ENCODE results near the gene PARD3.
"Not testable (repeated sequence)": the region's sequence is repeated elsewhere in the genome, so short reads cannot be mapped to it uniquely, and the experiment has no call there.

Gene PARD3

DNA sequence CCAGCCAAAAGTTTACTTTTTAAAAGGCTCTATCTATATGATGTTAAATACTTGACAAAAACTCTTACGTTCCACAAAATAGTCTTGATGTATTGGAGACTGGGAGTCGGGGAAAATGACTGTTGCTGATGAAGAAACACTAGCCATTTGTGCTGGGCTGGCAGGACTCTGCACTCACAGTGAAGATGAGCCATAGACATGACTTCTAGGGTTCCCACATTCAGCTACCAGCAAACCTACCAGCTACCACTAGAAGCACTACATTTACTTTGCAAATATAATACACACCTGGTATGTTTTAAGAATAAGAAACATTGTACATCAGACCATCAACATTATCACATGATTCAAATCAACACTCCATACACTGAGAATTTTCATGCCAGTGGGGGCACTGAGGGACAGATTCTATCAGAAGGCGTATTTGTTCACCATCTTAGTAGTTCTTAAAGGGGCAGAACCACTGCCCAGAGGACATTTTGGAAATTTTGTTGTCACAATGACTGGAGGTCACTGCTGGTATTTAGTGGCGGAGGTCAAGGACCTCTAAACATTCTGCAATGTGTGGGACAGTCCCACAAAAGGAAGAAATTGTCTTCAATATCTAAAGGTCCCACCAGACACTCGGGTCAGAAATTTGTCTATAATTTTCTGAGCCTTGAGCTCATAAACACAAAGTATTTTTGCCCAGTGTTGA is 52.3 kb downstream of the PARD3 start:
- Histone ChIP-seq H3K27me3 (ENCODE audit: control insufficient read depth in 1 of 2, insufficient read depth in 2 of 2, low read length in 2 of 2) (no peaks in the 10 kb centered on the region), H3K27ac (ENCODE audit: low read depth, low read length) (no peak overlapping the region), H3K9me3 (ENCODE audit: low read length) (no peaks in the 10 kb centered on the region), H3K4me1 (ENCODE audit: insufficient read depth, low read length) (peaks cover 58% of the 10 kb centered on the region), H3K36me3 (ENCODE audit: insufficient read depth, low read length) (no peaks in the 10 kb centered on the region), H3K9ac (ENCODE audit: low read length) (no peak overlapping the region), H3K4me3 (ENCODE audit: low read depth in 1 of 2, low read length in 2 of 2) (no peak overlapping the region)

DNA sequence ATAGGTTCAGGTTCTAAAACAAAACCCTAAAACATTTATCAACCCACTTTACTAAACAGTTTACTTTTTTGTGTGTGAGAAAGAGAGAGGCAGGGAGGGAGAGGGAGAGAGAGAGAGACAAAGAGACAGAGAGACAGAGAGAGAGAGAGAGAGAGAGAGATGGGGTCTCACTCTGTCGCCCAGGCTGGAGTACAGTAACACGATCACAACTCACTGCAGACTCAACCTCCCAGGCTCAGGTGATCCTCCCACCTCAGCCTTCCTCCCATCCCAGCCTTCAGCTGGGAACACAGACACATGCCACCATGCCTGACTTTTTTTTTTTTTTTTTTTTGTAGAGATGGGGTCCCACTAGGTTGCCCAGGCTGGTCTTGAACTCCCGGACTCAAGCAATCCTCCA is 52.9 kb downstream of the PARD3 start:
- H3K4me3 ChIP-seq (ENCODE audit: low read depth in 1 of 2, low read length in 2 of 2): no peak overlapping the region
- no peaks in the 10 kb centered on the region for H3K36me3 ChIP-seq (ENCODE audit: insufficient read depth, low read length)
- H3K4me1 ChIP-seq (ENCODE audit: insufficient read depth, low read length): peaks cover 64% of the 10 kb centered on the region
- H3K27me3 ChIP-seq (ENCODE audit: control insufficient read depth in 1 of 2, insufficient read depth in 2 of 2, low read length in 2 of 2): no peaks in the 10 kb centered on the region
- no peak overlapping the region for H3K9ac ChIP-seq (ENCODE audit: low read length)
- no peaks in the 10 kb centered on the region for H3K9me3 ChIP-seq (ENCODE audit: low read length)
- H3K27ac ChIP-seq (ENCODE audit: low read depth, low read length): no peak overlapping the region

DNA sequence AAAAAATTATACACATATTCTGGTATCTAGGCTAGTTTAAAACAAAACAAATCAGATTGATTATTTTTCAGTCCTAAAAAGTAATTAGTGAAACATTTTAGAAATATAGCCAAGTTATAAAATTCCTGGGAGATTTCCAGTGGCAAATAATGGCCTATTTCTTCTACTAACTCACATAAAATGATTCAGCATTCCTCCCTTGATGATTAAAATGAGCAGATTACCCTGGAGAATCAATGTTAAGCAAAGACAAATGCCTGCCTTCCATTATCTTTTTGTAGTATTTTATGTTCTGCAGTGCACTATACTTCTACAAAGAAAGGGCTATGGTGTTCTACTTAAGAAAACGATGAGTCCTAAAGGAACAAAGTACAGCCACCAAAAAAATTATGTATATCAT is 53.6 kb downstream of the PARD3 start:
- peaks cover 61% of the 10 kb centered on the region for H3K4me1 ChIP-seq (ENCODE audit: insufficient read depth, low read length)
- no peak overlapping the region for H3K27ac ChIP-seq (ENCODE audit: low read depth, low read length)
- H3K36me3 ChIP-seq (ENCODE audit: insufficient read depth, low read length): no peaks in the 10 kb centered on the region
- H3K27me3 ChIP-seq (ENCODE audit: control insufficient read depth in 1 of 2, insufficient read depth in 2 of 2, low read length in 2 of 2): no peaks in the 10 kb centered on the region
- no peak overlapping the region for H3K9ac ChIP-seq (ENCODE audit: low read length)
- H3K4me3 ChIP-seq (ENCODE audit: low read depth in 1 of 2, low read length in 2 of 2): no peak overlapping the region
- no peaks in the 10 kb centered on the region for H3K9me3 ChIP-seq (ENCODE audit: low read length)

DNA sequence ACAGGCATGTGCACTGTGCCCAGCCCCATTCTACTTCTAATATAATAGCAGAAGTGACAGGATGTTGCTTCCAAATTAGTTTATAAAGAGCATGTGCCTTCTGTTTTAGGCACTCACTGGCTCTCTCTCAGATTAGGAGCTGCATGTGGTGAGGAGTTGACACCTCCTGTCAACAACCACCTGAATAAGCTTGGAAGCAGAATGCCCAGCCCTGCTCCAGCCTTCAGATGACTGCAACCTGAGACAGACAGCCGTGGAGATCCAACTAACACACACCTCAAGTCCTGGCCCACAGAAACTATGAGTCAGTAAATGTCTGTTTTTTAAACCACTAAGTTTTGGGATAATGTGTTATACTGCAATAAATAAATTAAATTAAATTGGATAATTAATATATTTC is 54.5 kb downstream of the PARD3 start:
- no peak overlapping the region for H3K27ac ChIP-seq (ENCODE audit: low read depth, low read length)
- H3K9ac ChIP-seq (ENCODE audit: low read length): no peak overlapping the region
- H3K27me3 ChIP-seq (ENCODE audit: control insufficient read depth in 1 of 2, insufficient read depth in 2 of 2, low read length in 2 of 2): no peaks in the 10 kb centered on the region
- no peaks in the 10 kb centered on the region for H3K36me3 ChIP-seq (ENCODE audit: insufficient read depth, low read length)
- H3K4me3 ChIP-seq (ENCODE audit: low read depth in 1 of 2, low read length in 2 of 2): no peak overlapping the region
- no peaks in the 10 kb centered on the region for H3K9me3 ChIP-seq (ENCODE audit: low read length)
- peaks cover 54% of the 10 kb centered on the region for H3K4me1 ChIP-seq (ENCODE audit: insufficient read depth, low read length)

DNA sequence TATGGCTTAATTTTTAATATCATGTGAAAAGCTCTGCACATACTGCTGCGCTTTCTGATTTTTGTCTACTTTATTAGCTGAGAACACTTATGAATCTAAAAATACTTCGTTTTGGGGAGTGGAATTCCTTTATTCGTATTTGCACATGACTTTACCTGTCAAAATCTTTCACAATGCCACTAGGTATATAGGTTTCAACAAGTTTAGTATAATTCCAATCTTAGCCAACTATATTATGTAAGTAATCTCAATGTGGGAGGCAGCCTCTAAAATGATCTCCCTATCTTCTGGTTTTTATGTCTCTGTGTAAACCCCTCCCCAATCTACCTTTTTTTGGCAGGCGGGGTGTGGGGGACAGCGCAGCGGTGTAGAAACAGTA is 55.3 kb downstream of the PARD3 start:
- no peak overlapping the region for H3K9ac ChIP-seq (ENCODE audit: low read length)
- no peak overlapping the region for H3K27ac ChIP-seq (ENCODE audit: low read depth, low read length)
- H3K36me3 ChIP-seq (ENCODE audit: insufficient read depth, low read length): no peaks in the 10 kb centered on the region
- no peak overlapping the region for H3K4me3 ChIP-seq (ENCODE audit: low read depth in 1 of 2, low read length in 2 of 2)
- peaks cover 54% of the 10 kb centered on the region for H3K4me1 ChIP-seq (ENCODE audit: insufficient read depth, low read length)
- no peaks in the 10 kb centered on the region for H3K27me3 ChIP-seq (ENCODE audit: control insufficient read depth in 1 of 2, insufficient read depth in 2 of 2, low read length in 2 of 2)
- H3K9me3 ChIP-seq (ENCODE audit: low read length): no peaks in the 10 kb centered on the region

DNA sequence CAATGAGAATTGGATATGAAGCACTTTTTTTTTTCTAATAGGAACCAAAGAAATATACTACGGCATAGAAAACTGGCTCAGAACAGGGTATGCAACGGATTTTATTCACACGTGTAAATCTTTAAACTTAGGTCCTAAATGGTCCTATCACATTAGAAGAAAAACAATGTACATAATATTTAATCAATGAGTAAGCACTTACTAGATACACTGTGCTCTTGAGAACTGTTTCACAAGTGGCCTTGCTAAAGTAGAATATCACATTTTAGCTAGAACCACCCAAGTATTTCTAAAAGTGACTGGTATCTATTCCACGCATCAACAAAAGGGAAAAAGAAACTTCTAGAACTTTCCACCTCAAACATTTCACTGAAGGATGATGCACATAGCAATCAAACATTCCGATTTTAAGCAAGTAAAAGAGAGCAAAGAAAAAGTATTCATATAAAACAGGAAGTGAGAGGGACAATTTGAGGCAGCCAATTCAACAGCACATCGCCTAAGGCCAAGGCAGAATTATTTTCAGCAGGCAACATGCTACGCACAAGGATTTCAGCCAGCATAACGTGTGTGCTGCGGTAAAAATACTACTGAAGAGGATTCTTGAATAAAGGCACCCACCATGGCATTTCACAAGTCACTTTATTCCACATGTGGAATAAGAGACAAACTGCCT is 55.8 kb downstream of the PARD3 start:
- H3K4me3 ChIP-seq (ENCODE audit: low read depth in 1 of 2, low read length in 2 of 2): no peak overlapping the region
- no peak overlapping the region for H3K9ac ChIP-seq (ENCODE audit: low read length)
- no peaks in the 10 kb centered on the region for H3K27me3 ChIP-seq (ENCODE audit: control insufficient read depth in 1 of 2, insufficient read depth in 2 of 2, low read length in 2 of 2)
- H3K27ac ChIP-seq (ENCODE audit: low read depth, low read length): no peak overlapping the region
- no peaks in the 10 kb centered on the region for H3K9me3 ChIP-seq (ENCODE audit: low read length)
- H3K4me1 ChIP-seq (ENCODE audit: insufficient read depth, low read length): peaks cover 52% of the 10 kb centered on the region
- no peaks in the 10 kb centered on the region for H3K36me3 ChIP-seq (ENCODE audit: insufficient read depth, low read length)

DNA sequence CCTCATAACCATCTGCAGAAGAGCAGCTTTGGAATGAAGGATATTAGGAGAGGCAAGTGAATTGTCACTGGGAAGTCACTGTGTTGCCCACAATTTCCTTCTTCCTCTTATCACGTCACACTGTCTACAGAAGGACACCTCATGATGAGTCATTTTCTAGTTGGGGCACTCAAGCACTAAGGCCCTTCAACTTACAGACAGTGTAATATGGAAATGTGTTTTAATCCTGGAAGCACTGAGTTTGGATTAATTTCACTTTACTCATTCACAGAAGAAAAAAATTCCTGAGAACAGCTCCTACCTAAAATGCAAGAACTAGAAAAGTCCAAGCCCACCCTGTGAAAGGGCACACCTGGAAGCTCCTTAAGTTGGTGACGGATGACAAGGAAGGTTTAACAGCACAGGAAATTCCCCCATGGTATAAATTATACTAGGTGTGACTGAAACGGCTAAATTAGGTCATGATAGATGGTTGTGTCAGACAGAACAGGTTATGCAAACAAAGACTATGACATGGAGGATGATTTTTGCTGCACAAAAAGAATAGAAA is 56.6 kb downstream of the PARD3 start:
- Histone ChIP-seq H3K27me3 (ENCODE audit: control insufficient read depth in 1 of 2, insufficient read depth in 2 of 2, low read length in 2 of 2) (no peaks in the 10 kb centered on the region), H3K9ac (ENCODE audit: low read length) (no peak overlapping the region), H3K9me3 (ENCODE audit: low read length) (no peaks in the 10 kb centered on the region), H3K4me1 (ENCODE audit: insufficient read depth, low read length) (peaks cover 53% of the 10 kb centered on the region), H3K27ac (ENCODE audit: low read depth, low read length) (no peak overlapping the region), H3K36me3 (ENCODE audit: insufficient read depth, low read length) (no peaks in the 10 kb centered on the region), H3K4me3 (ENCODE audit: low read depth in 1 of 2, low read length in 2 of 2) (no peak overlapping the region)

DNA sequence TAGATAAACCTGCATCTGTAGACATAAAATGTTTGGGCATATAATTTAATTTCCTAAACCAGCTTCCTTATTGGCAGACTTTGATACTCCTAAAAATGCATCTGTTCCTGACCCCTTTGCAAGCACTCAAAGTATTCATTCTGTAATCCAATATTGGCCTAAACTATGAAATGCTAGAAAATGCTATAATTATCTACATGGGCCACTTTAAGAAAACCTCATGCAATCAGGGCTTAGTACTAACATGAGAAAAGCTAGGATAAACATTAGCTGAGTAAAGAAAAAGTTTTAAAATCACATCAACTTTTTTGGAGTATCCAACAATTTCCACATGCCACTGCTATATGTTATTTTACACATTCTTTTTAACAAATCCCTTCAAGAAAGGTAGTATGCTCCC is 57.2 kb downstream of the PARD3 start:
- Histone ChIP-seq H3K36me3 (ENCODE audit: insufficient read depth, low read length) (no peaks in the 10 kb centered on the region), H3K9ac (ENCODE audit: low read length) (no peak overlapping the region), H3K27me3 (ENCODE audit: control insufficient read depth in 1 of 2, insufficient read depth in 2 of 2, low read length in 2 of 2) (no peaks in the 10 kb centered on the region), H3K4me1 (ENCODE audit: insufficient read depth, low read length) (peaks cover 53% of the 10 kb centered on the region), H3K27ac (ENCODE audit: low read depth, low read length) (no peak overlapping the region), H3K9me3 (ENCODE audit: low read length) (no peaks in the 10 kb centered on the region), H3K4me3 (ENCODE audit: low read depth in 1 of 2, low read length in 2 of 2) (no peak overlapping the region)

DNA sequence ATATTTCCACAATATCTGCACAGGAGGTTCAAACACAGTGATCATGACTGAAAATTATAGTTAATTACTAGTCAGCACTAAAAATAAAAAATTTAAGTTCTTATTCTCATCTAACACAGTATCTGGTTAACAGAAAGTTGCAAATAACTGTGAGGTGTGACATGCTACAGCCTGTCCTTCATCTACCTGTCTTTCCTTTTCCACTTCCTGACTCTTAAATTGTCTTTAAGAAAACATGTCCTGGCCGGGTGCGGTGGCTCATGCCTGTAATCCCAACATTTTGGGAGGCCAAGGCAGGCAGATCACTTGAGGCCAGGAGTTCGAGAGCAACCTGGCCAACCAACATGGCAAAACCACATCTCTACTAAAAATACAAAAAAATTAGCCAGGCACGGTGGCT is 57.9 kb downstream of the PARD3 start:
- H3K36me3 ChIP-seq (ENCODE audit: insufficient read depth, low read length); H3K27ac ChIP-seq (ENCODE audit: low read depth, low read length); H3K9me3 ChIP-seq (ENCODE audit: low read length); H3K9ac ChIP-seq (ENCODE audit: low read length); H3K27me3 ChIP-seq (ENCODE audit: control insufficient read depth in 1 of 2, insufficient read depth in 2 of 2, low read length in 2 of 2); H3K4me3 ChIP-seq (ENCODE audit: low read depth in 1 of 2, low read length in 2 of 2): not testable (repeated sequence)
- peaks cover 55% of the 10 kb centered on the region for H3K4me1 ChIP-seq (ENCODE audit: insufficient read depth, low read length)

DNA sequence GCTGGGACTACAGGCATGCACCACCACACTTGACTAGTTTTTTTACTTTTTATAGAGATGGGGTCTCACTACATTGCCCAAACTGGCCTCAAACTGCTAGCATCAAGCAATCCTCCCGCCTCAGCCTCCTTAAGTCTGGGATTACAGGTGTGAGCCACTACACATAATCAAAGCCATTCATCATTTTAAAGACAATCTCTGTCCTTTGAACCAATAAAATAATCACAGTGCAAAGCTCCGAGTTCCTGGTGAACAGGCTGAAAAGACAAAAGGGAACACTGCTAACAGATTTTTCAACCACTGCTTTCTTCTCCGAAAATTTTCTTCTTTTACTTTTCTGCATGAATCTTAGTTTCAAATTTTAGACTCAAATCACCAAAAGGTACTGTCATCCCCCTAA is 58.5 kb downstream of the PARD3 start:
- Histone ChIP-seq H3K4me3 (ENCODE audit: low read depth in 1 of 2, low read length in 2 of 2) (no peak overlapping the region), H3K27ac (ENCODE audit: low read depth, low read length) (no peak overlapping the region), H3K36me3 (ENCODE audit: insufficient read depth, low read length) (no peaks in the 10 kb centered on the region), H3K9ac (ENCODE audit: low read length) (no peak overlapping the region), H3K9me3 (ENCODE audit: low read length) (no peaks in the 10 kb centered on the region), H3K27me3 (ENCODE audit: control insufficient read depth in 1 of 2, insufficient read depth in 2 of 2, low read length in 2 of 2) (no peaks in the 10 kb centered on the region), H3K4me1 (ENCODE audit: insufficient read depth, low read length) (peaks cover 54% of the 10 kb centered on the region)

DNA sequence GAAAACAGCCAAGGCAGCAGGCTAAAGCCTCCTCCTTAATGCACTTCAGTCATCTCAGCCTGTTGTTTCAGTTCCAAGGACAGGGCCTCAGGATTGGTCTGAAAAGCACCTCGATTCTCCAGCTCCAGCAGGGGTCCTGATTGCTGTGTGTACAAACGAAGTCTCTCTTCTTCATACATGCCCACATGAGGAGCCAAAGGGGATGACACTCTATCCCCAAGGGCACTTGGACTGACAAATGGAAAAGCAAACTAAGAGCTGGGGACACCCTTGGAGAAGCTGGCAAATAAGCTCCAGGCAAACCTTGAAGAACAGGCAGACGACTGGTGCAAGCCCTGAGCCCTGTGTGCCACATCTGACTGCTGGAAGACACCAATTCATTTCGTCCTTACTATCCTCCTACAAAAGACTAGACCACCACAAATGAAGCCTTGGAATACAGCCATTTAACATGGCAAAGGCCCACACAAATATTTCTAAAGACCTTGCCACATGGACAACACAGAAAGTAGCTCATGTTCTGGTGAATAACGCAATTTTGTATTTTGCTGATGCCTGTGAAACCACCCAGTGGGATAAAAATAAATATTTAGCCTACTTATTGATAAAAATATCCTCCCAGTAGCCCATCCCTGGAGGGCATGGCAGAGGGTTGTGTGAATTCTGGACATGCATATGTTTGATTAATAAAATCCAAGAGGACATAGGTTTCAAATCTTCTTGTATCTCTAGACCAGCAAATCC is 61.9 kb downstream of the PARD3 start:
- Histone ChIP-seq H3K4me1 (ENCODE audit: insufficient read depth, low read length) (peaks cover 51% of the 10 kb centered on the region), H3K27ac (ENCODE audit: low read depth, low read length) (no peak overlapping the region), H3K9ac (ENCODE audit: low read length) (no peak overlapping the region)

More for the DNA sequence above, 61.9 kb downstream of the PARD3 start:
- Histone ChIP-seq H3K36me3 (ENCODE audit: insufficient read depth, low read length) (no peaks in the 10 kb centered on the region), H3K27me3 (ENCODE audit: control insufficient read depth in 1 of 2, insufficient read depth in 2 of 2, low read length in 2 of 2) (no peaks in the 10 kb centered on the region), H3K4me3 (ENCODE audit: low read depth in 1 of 2, low read length in 2 of 2) (no peak overlapping the region), H3K9me3 (ENCODE audit: low read length) (no peaks in the 10 kb centered on the region)

Measured in muscle layer of colon (tissue), 2 donors.